GM18520 (cell line): ENCODE data around the gene MICAL2.

ENCODE experiments used
- ATAC-seq: cut with Tn5 transposase; IDR thresholded peaks from one replicate; pipeline ENCODE4 v1.9.1; 2021; ENCODE audit not compliant: unreplicated experiment

Gene MICAL2

GRCh38 chr11:12269446-12270214 is 159.2 kb downstream of the MICAL2 start:
- no peak for ATAC-seq

- no peak for ATAC-seq
These were observed 159.9 kb downstream of the MICAL2 start for GRCh38 chr11:12270215-12270797.

GRCh38 chr11:12270817-12271216 is 160.4 kb downstream of the MICAL2 start:
- no peak for ATAC-seq

GRCh38 chr11:12271241-12271640 is 160.9 kb downstream of the MICAL2 start:
- no peak for ATAC-seq

GRCh38 chr11:12271826-12272366 is 161.5 kb downstream of the MICAL2 start:
- ATAC-seq, result no peak

GRCh38 chr11:12272821-12273617 is 162.6 kb downstream of the MICAL2 start:
- ATAC-seq, result no peak

- no peak for ATAC-seq
These were observed 163.2 kb downstream of the MICAL2 start for GRCh38 chr11:12273618-12273995.

GRCh38 chr11:12274056-12274455 is 163.7 kb downstream of the MICAL2 start:
- no peak for ATAC-seq

GRCh38 chr11:12274558-12275197 is 164.3 kb downstream of the MICAL2 start:
- no peak for ATAC-seq

- no peak for ATAC-seq
These were observed 165.4 kb downstream of the MICAL2 start for GRCh38 chr11:12275818-12276217.

- no peak for ATAC-seq
These were observed 166.0 kb downstream of the MICAL2 start for GRCh38 chr11:12276356-12276755.

- ATAC-seq, result no peak
These were observed 166.6 kb downstream of the MICAL2 start for GRCh38 chr11:12276831-12277475.

- no peak for ATAC-seq
These were observed 168.6 kb downstream of the MICAL2 start for GRCh38 chr11:12278766-12279671.

GRCh38 chr11:12279672-12280108 is 169.3 kb downstream of the MICAL2 start:
- no peak for ATAC-seq

GRCh38 chr11:12280199-12280837 is 169.9 kb downstream of the MICAL2 start:
- ATAC-seq, result no peak

GRCh38 chr11:12280838-12281565 is 170.6 kb downstream of the MICAL2 start:
- no peak for ATAC-seq

- ATAC-seq, result no peak
These were observed 171.4 kb downstream of the MICAL2 start for GRCh38 chr11:12281571-12282478.
